ENCODE measurements around the gene KIRREL3.

Gene KIRREL3

DNA sequence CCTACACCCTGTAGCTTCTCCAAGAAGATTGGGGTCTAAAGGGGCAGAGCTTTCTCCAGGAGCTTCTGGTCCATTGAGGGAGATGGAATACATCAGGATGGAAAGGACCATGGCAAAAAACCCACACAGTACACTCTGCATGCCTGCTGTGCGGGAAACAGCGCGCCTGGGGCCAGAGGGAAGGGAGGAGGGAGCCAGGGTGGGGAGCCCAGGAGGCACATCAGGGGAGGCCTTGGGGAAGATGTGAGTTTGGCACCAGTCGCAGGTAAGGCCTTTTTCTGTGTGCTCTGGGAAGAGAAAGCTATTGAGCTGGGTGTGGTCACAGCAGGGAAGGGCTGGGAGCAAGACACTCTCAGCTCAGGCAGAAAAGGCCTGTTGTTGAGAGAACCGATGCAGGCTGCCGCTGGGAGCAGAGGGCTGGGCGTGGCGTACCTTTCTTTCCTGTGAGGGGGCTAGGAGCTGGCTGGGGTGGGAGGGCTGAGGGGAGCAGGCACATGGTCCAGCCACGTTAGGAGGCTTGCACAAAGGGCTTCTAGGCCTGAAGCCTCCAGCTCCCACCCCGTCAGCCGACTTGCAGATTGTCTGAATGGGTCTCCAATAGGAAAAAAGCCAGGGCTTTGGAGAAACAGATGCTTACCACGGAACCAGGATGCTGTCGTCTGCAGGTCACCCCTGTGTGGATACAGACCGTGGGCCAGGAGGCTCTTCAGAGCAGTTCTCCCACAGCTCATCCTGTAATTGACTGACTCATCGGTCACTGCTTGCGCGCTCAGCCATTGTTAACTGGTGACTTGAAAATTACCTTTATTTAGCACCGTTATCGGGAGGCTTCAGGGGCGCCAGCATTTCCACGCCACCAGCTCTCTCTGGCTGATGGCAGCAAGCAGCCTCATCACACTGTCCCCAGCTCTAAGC lies 407.8 kb downstream of the KIRREL3 start:
- no peak for DNase-seq

DNA sequence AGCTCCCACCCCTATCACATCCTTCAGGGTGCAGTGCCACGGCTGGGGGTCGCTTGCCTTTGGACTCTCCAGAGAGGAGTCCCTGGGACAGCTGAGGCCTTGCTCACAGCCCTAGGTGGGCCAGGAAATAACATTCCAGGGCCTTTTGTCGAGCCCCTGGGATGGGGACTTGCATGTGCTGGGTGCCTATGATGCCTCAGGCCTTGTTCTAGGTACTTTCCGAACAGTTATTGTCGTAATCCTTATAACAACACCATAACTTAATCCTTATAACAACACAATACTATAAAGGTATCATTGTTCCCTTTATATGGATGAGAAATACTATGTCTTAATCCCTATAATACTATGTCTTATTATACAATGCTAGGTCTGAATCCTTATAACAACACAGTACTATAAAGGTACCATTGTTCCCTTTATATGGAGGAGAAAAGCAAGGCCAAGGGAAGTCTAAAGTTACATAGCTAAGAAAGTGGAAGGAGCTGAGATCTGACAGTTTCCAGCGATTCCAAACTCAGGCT lies 408.5 kb downstream of the KIRREL3 start:
- DNase-seq, result no peak

DNA sequence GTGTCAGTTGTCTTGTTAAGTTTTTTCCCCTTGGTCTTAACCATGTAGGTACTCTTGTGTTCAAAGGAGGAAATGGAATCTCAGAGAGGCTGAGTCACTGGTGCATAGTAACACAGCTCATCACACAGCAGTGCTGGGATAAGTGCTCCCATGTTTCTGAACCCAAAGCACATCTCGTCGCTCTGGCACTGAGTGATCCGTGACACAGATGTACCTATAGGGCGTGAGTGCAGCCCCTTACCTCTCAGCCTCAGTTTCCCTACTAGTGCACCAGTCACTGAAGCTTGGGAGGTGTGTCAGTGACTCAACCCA lies 411.1 kb downstream of the KIRREL3 start:
- DNase-seq, result no peak

DNA sequence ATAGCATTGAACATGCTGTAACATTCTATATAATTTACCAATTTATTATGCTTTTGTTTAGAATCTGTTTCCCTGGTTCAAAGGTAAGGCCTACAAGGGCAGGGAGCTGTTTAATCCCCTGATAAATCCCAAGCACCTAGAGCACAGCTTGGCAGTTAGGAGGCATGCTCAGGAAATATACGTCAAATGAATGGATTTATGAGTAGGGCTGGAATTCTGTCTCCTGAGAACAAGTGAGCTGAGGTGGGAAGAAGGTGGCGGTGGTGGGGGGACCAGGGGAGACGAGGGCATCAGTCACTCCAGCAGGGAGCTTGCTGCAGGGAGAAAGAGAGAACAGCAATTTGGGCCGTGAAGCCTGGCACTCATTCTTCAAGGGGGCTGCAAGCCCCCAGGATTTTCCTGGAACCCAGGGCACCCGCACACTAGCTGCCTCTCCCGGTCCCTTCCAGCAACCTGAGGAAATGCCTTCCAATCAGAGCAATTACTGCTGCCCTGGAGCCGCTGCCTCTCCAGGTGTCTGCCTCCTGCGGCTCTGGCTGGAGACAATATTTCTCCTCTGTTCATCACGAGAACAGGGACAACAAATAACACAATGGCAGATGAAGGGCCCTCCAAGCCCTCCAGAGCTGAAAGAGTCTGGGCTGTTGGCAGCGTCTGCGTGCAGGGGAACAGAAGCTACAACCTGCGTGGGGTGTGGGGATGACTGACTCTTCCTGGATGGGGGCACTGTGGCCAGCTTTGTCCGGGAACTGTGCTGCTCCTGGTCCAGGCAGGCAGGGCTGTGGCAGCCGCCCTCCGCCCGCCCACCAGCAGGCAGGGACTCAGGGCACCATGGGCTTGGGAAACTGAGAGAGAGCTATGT lies 411.7 kb downstream of the KIRREL3 start:
- no peak for DNase-seq

DNA sequence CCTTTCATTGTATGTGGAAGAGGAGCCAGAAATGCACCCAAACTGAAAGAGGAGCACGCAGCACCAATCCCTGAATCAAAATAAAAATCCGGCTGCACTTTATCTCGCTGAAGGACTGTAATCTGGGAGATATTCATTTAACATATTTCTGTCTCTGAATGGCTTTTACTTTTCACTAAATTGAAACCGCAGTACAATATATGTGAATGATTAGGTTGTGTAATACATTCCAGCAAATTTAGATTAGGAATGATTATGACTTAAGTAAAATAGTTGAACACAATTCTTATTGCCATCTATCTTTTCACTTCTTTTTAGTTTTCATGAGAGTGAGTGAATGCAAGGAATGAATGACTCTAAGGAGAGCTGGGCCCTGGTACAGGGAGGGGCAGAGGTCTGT lies 413.0 kb downstream of the KIRREL3 start:
- DNase-seq, result no peak

DNA sequence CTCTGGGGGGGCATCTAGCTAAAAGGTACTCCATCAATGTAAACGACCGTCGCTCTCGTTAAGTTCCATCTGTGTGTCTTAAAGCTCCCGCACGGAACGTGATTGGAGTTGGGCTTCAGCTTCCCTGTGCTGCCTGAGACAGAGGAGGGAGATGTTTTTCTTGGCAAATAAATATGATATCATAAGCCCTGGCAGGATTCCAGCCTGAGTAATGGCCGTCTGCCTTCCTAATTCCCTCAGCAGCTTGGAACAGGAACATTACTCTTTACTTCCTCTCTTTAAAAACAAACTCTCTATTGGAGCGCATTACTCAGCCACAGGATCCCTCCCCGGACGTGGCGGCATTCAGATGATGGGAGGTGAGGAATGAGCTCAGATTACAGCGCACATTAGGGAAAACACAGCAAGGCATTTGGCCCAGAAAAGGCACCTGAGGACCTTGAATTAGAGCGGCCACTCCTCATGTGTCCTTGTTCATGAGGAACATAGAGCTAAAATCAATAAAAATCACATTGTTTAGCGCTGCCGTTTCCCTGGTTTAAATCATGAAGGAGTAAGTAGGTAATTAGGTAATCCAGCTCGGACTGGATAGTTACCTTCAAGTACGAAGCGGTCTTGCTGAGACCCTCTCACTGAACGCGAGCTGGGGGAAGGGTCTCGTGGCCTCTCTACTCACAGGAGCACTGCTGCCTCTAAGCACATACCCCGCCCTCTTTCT lies 414.6 kb downstream of the KIRREL3 start:
- no peak for DNase-seq

DNA sequence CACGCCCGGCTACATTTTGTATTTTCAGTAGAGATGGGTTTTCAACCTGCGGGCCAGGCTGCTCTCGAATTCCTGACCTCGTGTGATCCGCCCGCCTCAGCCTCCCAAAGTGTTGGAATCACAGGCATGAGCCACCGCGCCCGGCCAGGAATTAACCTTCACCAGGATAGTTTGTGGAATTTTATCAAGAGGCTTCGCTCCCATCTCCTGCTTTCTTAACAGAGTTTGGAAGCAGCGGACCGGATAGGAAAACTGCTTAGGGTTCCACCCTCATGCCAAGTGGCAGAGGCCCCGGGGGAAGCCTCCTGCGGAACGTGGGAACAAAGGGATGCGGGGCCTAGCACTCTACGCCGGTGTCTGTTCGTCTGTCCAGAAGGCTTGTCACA lies 415.2 kb downstream of the KIRREL3 start:
- DNase-seq, result no peak

DNA sequence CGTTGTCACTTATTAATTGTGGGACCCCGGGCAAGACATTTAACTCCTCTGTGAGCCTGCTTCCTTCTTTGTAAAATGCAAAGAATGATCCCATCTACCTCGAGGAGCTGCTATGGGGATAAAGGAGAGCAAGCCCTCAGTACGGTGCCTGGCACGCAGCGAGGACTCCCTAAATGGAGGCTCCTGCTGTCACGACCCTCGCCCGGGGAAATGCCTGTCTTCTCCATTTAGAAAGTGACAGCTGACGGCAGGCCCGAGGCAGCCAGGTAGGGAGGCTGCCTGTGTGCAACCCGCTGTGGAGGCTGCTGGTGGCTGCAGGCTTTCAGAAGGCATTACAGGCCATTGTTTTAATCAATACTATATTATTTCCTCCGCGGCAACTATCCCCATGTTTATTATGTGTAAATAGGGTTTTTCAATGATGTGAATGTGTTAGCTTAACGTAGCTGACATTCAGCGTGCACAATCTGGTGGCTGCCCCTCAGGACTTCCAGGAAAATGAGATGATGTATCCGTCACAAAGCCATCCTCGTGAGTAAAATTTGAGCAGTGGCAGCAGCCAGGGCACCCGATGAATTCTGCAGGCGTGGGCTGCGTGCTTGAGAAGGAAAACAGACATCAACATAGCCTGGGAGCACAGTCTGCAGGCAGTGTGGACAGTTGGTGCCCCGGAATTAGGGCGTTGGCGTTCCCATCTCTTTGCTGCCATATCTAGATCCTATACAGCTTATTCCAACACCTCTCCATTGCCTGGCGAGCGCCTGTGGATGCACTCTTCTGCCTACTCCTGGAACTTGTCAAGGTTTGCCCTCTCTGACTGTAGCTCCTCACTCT lies 416.8 kb downstream of the KIRREL3 start:
- DNase-seq, result no peak

DNA sequence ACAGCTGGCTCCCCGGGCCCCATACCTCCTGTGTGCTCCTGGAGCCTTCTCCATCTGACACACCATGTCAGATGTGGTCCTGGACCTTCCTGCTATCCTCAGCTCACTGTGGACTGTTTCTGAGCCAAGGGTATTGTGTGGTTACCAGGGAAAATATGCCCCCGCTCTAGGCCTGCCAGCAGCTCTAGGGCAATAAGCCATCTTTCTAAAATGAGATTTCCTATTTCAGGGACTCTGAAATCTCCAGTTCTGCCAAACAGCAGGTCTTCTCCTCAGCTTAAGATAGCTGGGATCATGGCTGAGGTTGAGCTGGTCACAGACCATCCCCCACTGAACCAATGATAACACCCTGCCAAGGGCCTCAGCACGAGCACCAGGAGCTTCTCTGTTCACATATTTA lies 417.5 kb downstream of the KIRREL3 start:
- no peak for DNase-seq

DNA sequence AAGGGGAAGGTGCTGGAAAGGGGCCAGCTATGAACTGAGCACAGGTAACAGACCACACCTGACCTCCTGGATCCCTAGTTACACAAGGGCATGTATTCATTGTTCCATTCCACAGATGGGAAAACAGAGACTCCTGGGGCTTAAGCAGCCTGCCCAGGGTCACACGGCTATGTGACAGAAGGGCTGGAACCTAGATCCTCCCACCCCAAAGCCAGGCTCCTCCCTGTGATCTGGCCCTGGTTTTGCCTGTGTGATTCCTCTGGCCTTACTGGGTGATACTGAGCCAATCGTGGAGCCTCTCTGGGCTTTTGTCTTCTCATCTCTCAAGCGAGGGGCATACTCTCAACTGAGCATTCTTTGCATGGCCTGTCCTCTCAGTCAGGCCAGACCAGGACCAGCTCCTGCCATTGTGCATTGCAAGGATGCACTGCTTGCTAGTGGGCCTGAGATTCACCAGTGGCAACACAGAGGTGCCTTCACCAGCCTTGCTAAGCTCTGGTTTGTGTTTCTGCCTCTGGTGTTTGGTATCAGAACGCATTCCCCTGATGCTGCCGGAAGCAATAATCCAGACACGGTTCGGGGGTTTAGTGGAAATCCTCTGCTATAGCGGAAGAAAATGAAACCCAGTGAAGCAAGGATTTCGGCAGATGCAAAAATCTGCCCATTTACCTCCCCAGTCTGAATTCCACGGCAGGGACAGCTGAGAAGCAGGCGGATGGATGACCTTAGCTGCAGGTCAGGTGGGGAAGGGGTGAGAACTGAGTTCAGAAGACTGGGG lies 418.5 kb downstream of the KIRREL3 start:
- no peak for DNase-seq

DNA sequence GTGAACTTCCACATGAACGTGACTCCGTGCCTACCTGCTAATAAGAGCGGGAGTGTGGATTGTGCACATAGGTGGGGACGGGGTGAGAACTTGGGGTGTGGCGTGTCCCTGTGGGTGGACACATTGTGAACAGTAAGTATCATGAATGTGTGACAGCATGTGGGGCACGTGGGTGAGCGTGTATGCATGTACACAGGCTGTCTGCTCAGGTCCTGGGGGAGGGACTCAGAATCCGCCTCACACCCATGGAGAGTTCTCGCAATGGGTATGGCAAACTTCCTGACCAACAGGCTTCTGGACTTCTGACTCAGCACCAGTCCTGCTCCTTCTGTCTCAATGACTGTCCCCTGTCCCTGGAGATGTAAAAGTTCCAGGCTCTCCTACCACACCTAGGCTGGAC lies 422.1 kb downstream of the KIRREL3 start:
- DNase-seq, result no peak

DNA sequence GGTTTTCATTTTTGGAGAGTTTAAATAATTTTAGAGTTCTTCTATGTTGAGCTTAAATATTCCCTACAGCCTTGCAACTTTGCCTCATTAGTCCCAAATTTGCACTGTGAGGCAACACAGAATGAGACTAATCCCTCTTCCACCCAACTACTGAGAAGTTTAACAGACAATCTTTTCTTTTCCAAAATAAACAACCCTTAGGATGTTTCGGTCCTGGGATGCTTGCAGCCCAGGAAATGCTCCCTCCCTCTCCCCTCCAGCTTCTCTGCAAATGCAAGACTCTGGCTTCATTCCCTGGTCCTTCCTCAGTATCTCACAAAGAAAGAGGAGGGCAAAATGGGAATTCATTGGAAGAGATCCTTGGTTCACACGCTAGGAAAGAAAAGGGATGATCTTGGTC lies 422.5 kb downstream of the KIRREL3 start:
- no peak for DNase-seq

DNA sequence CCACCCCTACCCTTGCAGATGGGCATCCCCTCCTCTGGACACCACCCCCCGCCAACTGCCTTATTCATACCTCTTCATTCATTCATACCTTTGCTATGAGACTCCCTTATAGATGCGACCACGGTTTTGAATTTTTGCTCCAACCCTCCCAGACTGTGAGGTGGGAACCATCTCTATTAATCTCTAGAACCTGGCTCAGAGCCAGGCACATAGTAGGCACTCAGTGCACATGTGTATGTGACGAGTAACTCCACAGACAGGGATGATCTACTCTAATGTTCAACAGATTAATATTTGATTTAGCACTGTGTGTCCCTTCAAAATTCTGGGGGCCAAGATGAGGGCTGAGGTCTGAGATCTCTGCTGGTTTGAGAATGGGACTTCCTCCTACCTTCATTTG lies 424.7 kb downstream of the KIRREL3 start:
- no peak for DNase-seq

DNA sequence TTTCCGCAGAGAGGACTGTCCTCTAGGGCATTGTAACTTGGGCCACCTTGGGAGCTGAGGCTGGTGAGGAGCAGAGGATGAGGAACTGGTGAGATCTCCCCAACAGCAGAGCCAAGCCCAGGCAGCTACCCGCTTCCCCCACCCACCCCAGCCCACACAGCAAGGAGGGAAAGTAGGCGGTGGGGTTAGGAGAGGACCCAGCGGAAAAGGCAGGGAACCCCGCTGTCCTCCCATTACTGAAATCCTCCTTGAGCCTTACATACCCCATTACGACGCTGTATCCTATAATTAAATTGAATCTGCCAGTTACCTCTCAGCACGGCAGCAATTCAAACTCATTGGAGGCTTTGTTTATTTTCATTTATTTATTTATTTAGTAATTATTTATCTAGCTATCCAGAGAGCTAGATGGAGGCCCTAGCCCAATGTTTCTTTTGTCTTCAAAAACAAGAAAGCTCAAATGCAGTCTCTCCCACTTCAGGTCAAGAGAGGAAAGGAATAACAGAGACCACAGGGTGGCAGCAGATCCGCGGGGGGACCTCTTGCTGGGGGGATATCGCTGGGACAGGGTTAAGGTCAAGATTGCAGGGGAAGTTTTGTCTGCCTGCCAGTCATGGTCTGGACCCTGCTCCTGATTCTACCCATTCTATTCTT lies 427.1 kb downstream of the KIRREL3 start:
- DNase-seq, result no peak

DNA sequence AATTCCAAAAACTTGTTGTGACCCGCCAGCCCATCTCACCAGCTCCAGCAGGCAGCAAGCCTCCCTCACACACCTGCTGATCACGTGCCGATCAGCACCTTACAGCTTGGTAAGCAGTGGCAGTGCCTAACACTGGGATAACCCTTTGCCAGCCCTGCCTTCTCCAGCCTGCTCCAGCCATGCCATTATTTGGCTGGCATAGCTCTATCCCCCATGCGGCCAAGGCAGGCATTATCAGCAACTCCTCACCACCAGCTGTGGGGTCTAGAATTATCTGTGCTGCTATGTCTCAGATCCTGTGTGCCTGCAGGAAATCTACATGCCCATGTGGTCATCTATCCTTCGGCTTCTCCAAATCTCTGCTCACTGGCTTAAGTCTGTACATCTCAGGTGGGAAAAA lies 430.1 kb downstream of the KIRREL3 start:
- DNase-seq, result no peak

DNA sequence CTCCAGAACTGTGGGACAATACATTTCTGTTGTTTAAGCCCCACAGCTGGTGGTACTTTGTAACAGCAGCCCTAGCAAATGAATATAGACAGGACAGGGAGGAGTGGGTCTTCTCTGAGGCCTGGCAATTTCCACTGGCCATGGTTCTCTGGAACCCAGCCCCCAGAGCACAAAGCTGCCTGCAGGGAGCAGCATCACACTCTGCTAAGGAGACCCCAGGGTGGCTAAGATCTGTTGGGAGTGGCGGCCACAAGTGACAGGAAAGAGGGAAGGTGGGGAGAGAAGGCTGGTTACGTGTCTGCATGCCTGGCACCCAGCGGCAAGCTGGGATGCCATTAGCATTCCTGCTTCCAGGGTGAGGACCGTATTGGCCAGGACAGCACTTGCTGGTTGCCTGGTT lies 433.2 kb downstream of the KIRREL3 start:
- no peak for DNase-seq

DNA sequence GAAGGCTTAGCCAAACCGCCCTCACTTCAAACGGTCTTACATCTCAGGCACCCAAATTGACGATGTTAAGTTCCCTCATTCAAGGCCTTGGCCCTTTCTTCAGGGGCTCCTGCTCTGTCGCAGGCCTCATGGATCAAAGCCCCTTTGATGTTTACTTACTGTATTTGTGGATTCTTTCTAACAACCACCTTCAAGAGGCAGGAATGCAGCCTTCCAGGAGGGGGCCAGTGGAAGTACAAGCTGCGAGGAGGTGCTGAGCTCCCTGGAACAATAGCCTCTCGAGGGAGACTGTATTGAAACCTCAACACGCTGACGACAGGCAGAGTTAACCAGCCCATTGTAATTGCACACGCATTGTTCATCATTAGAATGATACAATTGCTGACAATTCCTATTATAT lies 436.0 kb downstream of the KIRREL3 start:
- DNase-seq, result no peak

DNA sequence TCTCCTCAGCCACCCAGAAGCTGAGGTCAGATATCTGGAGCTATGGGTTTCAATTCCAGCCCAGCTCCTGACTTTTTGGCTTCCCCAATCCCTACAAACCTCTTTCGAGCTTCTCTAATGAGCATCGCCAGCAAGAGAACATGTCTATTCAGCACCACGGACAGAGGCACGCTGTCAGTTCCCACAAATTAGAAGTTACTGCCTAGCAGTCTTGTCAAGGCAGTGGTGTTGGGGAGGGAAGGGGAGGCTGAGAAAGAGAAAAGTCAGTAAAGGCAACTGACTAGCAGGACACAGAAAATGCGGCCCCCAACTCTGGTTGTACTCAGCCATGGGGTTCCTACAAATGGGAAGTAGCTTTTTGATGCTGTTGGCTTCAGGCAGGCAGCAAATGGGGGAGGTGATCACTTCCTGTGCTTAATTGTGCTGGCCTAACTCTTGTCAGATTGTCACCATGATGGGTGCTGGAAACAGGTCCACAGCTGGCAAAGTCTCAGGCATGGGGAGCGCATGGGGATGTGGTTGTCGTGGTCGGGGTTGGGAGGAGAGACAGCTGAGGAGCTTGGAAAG lies 439.2 kb downstream of the KIRREL3 start:
- DNase-seq, result peak; percentile 17

DNA sequence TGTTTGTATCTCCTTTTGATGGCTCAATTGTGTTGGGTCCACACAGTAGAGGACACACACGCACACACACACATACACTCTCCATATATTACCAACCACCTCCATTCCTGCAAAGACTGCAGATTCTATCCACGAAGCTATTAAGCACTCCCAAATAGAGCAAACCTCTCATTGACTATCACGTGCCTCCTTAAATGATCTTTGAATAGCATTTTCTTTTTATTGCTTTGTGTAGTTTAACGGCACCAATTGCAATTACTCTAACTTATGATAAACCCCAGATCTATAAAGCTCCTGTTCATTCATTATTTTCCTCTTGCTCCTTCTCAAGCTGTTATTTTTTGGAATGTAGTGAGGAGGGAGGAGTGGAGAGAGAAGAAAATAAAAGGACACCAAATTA lies 440.3 kb downstream of the KIRREL3 start:
- no peak for DNase-seq

All from activated CD4-positive, alpha-beta T cell treated with anti-CD3 and anti-CD28 coated beads, Interleukin-2, amount 50 U/mL, for 16 hours (primary cell).